ENCODE results near the gene TIGD2.

- TF ChIP-seq POLR2AphosphoS5 (IDR thresholded peaks at IDR 0.05; ENCODE audit: low read depth, low read length) = no peak
- no peak for TF ChIP-seq CTCF (IDR thresholded peaks at IDR 0.05)
- TF ChIP-seq, protein P1, sequence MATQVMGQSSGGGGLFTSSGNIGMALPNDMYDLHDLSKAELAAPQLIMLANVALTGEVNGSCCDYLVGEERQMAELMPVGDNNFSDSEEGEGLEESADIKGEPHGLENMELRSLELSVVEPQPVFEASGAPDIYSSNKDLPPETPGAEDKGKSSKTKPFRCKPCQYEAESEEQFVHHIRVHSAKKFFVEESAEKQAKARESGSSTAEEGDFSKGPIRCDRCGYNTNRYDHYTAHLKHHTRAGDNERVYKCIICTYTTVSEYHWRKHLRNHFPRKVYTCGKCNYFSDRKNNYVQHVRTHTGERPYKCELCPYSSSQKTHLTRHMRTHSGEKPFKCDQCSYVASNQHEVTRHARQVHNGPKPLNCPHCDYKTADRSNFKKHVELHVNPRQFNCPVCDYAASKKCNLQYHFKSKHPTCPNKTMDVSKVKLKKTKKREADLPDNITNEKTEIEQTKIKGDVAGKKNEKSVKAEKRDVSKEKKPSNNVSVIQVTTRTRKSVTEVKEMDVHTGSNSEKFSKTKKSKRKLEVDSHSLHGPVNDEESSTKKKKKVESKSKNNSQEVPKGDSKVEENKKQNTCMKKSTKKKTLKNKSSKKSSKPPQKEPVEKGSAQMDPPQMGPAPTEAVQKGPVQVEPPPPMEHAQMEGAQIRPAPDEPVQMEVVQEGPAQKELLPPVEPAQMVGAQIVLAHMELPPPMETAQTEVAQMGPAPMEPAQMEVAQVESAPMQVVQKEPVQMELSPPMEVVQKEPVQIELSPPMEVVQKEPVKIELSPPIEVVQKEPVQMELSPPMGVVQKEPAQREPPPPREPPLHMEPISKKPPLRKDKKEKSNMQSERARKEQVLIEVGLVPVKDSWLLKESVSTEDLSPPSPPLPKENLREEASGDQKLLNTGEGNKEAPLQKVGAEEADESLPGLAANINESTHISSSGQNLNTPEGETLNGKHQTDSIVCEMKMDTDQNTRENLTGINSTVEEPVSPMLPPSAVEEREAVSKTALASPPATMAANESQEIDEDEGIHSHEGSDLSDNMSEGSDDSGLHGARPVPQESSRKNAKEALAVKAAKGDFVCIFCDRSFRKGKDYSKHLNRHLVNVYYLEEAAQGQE (IDR thresholded peaks at IDR 0.05; ENCODE audit: insufficient read depth in 1 of 2, low read depth in 2 of 2, low read length in 1 of 2) = no peak
Observed at GRCh38 chr4:89119166-89119565, 7.8 kb downstream of the TIGD2 start.
